HPDE6-E6E7 (cell line): ENCODE data around the gene CAMK2N1.
"Not testable (repeated sequence)": the region's sequence is repeated elsewhere in the genome, so short reads cannot be mapped to it uniquely, and the experiment has no call there.

ENCODE experiments used
- DNase-seq: peaks from one replicate; pipeline ENCODE4 v3.0.0; 2011; ENCODE audit warnings: missing footprints; ENCODE audit errors: extremely low spot score

Gene CAMK2N1

DNA sequence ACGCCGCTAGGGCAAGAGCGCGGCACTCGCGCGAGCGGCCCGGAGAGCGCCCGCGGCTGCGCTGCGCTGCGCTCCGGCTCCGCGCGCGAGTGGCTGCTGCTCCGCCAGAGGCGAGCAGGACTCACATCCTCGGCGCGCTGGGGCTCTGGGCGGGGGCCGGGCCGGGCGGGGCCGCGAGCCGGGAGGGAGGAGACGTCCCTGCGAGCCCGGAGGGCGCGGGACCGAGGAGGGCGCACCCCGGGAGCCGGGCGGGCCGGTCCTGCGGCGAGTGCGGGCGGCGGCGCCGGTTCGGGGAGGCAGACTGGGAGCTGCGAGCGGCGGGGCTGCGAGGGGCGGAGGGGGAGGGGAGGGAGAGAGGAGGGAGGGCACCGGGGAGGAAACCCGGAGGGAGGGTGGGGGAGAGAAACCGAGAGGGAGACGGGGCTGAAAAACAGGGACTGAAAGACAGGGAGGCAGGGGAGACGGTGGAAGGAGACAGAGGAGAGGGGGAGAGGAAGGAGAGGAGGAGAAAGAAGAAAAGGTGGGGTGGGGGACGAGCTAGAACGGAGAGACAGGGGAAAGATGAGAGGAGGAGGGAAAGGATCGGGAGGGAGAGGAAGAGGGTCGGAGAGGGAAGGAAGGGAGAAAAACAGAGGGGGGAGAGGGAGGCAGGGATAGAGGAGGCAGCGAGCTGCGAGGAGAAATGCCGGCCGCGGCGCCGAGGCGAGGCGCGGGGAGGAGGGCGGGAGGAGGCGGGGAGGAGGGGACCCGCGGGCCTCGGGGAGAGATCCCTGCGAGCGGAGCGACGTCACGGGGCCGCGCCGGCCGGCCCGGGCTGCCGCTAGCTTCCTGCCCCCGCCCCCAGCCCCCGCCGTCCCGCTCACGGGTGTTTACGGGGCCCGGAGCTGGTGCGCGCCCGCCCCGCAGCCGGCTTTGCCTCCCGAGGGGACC is at the start of gene CAMK2N1:
Gene CAMK2N1 (minus strand): TSS at position 684 of the 930 bp plus-strand sequence. CDS start 831 bp downstream, outside the sequence.
- DNase-seq = peak; percentile 66

DNA sequence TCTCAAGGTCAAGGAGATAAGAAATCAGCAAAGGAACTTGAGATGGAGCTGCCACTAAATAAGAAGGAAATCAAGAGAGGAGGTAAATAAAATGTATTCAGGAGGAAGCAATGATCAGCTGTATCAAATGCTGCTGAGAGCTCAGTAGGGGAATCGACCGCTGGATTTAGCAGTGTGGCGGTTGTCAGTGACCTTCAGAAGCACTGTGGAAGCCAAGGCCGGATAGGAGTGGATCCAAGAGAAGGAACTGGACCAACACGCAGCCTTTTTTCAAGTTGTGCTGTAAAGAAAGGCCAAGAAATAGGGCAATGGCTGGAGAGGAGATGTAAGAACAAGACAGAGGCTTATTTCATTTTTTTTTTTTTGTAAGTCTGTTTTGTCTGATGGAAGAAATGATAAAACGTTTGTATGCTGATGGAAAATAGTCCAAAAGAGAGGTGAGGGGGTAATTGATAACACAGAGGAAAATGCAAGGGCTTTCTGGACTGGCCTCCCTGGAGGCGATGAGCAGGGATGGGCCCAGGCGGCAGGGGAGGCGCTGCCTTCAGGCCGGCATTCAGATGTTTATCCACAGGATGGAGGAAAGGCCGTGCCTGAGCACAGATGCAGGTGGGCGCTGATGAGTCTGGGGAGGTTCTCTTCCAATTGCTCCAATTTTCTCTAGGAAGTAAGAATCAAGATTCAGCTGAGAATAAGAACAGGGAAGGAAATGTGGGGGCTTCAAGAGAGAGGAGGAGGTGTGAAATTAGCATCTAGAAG is 48.8 kb upstream of the CAMK2N1 start:
- no peak for DNase-seq

DNA sequence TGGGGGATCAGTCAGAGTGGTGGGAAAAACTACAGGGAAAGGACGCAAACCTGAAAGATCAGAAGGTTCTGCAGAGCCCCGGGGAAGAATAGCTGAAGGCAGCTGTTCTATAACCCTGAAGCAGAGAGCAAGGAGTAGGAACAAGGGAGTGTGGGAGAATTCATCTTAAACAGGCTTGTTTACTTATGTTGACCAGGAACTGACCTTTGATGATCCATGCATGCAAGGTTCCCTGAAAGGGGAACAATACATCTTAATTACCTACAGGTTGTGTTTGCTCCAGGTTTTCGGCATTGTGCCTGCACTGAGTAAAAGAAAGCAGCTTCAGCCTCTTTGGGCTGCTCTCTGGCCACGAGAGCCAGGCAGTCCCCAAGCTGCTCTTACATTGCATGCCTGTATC is 47.6 kb upstream of the CAMK2N1 start:
- no peak for DNase-seq

DNA sequence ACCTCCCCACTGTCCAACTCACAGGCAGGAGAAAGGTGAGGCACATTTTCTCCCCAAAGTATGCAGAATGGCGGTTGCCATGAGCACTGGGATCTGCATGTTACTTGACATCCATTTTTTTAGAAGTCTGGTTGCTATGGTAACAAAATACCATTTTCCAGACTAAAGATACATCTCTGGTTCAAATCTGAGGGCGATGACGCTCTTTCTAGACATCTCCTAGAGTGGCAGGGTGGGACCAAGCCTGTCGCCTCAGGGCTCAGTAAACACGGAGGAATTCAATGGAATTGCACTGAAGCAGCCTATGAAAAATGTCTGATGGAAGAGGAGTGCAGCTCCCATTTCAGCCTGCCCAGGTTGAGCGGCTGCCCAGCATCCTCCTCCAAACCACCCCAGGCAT is 44.9 kb upstream of the CAMK2N1 start:
- no peak for DNase-seq

DNA sequence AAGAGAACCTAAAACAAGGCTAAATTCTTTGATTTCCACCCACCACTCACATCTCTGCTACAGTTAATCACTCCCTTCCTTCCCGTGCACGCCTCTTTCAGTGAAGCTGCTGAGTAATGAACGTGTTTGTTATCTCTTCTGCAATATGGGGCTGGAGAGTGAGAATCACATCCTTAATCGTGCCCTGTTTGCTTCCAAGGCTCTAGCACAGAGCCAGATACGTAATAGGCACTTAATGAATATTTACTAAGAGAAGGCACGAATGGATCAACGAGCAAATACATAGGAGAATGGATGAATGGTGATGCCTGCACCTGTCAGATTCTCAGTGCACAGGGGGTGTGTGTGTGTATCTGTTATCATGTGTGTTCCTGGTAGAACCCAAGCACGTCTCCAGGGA is 44.3 kb upstream of the CAMK2N1 start:
- no peak for DNase-seq

DNA sequence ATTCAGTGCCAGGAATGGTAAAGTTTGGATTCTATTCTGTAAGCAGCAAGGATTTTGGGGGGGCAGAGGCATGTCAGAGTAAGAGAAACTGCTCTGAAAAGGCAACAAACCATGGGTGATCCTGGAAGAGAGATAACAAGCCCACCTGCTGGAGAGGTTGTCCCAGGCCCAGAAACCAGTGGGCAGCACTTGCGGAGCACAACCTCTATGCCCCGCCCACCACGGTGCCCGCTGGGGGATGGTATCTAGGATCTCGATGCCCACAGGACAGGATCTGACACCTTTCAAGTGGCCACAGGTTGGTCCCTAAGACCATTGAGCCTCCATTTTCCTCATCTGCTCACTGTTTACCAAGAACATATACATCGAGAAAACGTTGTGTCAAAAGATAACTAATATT is 42.2 kb upstream of the CAMK2N1 start:
- no peak for DNase-seq

DNA sequence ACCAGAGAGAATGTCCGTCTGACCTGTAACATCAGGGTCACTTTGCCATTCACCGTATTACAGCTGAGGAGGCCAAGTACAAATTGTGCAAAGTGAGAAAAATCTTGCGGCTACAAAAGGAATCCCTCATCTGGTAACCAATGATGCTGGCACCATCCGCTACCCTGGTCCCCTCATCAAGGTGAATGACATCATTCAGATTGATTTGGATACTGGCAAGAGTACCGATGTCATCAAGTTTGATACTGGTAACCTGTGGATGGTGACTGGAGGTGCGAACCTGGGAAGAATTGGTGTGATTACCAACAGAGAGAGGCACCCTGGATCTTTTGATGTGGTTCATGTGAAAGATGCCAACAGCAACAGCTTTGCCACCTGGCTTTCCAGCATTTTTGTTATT is 40.3 kb upstream of the CAMK2N1 start:
- DNase-seq = no peak

DNA sequence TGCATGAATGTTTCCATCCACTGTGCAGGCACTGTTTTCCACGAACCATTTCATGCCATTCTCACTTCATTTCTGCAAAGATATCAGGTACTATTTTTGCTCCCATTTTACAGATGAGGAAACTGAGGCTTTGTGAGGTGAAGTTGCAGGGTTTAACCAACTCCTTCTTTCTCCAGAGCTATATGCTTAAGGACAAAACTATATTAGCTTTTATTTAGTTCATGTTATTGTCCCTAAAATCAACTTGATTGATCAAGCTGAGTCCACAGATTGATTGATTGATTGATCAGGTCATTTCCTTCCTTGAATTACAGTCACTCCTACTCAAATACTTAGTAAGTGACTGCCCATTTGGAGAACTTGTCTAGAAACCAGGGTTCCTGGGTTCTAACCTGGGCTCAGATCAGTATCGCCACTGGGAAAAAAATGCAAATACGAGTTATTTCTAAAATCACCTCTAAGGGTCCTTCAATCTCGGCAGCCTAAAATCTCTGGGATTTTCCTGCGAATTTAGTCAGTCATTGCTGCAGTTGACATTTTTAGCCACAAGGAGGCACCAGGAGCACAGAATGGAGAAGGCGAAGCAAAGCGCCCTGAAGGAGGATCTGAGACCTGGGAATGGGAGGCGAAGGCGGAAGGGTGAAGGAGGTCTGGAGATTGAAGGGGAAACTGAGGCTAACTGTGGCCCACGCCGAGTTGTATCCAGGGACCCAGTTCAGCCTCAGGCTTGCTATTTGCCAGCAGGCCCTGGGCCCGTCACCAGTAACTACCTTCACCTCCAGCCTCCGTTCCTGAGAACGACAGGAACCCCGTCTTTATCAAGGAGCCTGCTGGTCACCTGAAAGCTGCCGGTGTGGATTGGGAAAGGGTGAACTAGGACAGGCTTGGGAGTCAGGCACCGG is 36.2 kb upstream of the CAMK2N1 start:
- DNase-seq = peak; percentile 53

DNA sequence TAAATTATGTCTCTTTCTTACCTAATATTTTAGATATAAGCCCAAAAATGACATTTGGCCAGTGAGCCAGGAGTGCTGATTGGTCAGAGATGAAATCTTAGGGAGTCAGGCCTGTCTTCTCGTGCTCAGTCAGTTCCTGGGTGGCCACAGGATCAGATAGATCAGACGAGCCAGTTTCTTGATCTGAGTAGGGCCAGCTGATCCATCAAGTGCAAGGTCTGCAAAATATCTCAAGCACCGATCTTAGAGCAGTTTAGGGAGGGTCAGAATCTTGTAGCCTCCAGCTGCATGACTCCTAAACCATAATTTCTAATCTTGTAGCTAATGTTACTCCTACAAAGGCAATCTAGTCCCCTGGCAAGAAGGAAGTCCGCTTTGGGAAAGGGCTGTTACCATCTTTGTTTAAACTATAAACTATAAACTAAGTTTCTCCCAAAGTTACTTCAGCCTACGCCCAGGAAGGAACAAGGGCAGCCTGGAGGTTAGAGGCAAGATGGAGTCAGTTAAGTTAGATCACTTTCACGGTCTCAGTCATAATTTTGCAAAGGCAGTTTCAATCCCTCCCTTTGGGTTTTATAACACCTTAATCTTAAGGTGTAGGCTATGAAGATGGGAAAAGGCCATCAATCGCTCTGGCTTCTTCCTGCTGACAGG is 33.7 kb upstream of the CAMK2N1 start:
- DNase-seq = not testable (repeated sequence)

DNA sequence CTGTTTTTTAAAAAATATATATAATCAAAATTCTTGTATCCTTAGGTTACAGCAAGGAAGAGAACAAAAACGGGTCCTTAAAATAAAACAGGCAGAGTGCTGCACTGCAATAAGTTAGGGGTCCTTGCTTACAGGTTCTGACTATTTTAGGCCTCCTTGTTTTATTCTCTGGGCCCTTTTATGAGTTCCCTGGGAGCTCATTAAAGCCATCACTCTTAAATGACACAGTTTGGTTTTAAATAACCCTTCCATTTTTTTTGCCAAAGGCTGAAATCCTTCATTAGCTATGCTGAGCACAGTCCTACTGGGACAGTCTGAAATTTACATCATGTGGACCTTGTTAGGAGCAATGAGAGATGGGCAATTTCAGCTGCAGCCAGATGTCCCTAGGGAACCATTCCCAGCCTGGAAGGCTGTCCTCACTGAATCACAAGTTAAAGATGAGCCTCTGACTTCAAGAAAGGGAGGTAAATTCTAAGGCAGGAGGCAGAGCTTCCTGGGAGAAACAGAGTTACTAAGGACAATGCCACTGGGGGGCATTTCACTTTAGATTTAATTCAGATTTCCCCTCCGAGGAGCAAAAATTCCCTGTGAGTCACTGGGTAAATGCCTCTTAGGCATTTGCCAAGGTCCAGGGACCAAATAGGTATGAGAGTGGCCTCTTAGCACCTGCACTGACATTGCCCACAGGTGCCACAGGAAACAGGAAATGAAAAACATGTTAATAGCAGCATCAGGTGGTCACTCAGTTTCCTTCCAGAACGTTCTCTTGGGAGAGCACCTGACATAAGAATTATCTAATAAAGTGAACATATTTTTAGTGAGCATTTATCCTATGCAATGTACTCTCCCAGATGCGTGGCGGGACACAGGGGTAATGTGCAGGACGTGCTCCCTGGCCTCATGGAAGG is 25.8 kb upstream of the CAMK2N1 start:
- DNase-seq = no peak

DNA sequence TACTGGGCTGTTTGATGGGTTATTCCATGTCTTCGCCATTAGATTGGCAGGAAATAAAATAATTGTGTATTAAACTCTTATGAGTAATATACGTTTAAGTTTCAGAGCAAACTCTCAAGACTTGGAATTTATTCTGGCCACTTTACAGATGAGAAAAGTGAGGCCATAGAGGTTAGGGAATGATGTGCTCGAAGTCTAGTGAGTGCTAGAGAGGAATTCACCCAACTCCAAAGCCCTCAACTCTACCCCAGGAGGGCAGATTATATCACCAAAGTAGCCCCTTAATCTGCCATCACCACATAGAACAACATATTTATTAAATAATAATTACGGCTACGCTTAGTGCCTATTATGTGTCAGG is 22.4 kb upstream of the CAMK2N1 start:
- no peak for DNase-seq

DNA sequence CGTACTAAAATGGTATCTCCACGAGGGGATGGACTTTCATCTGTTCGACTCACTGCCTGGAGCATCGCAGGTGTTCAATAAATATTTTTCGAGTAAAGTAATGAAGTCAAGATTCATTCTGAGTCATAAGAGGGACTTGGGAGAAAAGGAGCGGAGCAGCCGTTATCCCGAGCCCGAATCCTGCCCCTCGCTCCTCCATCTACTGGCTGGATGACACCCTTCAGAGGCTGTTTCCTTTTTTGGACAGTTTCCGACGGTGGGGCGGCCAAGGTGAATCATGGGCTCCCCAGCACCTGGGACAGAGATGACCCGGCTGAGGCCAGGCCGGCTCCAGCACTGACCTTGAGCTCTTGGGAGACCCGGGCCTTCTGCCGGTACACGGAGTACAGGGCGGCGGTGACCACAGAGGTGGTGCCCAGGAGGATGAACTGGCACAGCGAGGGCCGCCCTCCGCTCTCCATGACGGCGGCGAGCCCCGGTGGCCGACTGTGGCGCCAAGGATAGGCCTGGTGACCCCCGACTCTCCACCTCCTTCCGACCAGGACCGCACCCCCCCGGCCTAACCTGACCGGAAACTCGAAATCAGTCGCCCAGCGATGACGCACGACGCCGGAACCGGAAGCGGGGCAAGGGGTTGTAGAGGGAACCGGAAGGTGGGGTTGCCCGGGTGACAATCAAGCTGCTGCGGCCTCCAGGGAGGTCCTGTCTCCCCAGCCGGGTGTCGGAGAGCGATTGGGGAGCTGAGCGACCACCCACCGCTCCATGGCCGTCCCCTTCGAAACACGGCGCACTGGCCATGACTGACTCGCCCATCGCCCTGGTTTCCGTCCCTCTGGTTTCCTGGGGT is 21.8 kb upstream of the CAMK2N1 start, which contains the start of gene MUL1:
Gene MUL1 (minus strand): TSS at position 588 of the 847 bp plus-strand sequence. CDS start 127 bp downstream, at position 461.
- DNase-seq = peak; percentile 92

DNA sequence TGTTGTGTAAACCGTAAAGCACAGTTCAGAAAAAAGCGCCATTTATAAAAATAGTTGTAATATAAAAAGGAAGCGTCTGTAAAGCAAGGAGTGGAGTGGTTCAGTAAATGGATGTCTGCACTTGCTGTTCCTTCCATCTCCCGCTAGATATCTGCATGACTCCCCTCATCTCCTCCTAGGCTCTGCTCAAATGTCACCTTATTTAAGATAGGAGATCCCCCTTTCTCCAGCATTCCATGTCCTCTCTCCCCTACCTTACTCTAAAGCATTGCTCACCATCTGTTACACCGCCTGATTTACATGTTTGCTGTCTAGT is 21.2 kb upstream of the CAMK2N1 start:
- DNase-seq = no peak

DNA sequence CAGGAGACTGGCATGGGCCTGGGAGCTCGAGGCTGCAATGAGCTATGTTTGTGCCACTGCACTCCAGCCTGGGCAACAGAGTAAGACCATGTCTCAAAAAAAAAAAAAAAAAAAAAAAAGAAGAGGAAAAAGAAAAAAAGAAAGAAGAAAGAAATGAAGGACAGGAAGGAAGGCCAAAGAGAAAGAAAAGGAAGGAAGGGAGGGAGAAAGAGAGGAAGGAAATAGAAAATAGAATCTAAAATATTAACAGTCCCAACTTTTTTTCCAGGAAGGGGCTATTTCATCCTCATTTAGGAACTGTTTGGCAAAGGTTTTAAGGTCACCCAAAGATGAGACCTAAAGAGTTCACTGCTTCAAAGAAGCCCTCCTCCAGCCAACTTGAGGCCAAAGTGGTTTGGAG is 19.5 kb upstream of the CAMK2N1 start:
- DNase-seq = no peak

DNA sequence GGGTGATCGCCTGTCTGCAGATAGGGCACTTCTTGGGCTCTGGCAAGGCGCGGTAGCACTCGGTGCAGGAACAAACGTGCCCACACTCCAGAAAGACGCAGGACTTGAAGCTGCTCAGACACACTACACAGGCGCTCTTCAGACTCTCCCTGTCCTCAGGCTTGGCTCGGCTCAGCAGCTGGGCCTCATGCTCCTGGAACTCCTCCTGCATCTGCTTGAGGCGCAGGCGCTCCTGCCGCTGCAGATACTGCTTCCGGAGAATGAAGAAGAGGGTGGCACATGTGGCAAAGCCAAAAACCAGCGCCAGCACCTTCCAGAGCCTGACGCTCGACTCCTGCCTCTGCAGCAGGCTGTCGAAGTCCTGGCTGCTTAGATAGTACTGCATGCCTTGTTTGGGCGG is 14.7 kb upstream of the CAMK2N1 start:
- no peak for DNase-seq

DNA sequence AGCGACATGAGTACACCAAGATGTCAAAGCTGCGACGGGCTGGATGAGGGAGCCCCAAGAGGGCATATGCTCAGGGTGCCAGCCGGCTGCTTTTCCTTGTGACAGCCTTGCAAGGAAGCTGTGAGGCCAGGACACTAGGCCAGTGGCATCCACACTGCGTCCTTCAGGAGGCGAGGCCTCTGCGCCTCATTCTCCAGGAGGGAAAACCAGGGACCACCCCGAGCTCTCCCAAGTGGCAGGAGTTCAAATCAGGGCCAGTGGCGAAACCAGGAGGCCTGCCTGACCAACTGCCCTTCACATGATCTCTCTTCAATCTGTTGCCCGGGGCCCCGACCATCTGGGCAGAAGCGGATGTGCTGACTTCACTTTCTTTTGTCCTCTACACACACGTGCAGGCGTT is 13.7 kb upstream of the CAMK2N1 start:
- DNase-seq = no peak

DNA sequence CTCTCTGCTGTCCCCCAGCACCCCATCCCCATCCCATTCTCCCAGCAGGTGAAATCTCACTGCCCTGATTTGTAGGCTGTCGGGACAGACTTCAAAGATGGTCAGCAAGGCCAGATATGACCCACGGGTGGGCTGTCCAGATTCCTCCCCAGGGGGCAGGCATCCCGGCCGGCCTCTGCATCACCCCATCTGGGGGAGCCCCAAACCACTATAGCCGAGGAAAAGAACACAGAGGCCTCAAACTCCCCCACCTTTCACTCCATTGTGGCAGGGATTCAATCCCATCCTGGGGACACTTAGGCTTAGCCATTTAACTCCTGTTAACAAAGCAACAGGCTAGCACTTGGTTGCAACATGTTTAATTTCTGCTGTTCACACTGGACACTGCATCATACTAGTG is 13.1 kb upstream of the CAMK2N1 start:
- DNase-seq = no peak

DNA sequence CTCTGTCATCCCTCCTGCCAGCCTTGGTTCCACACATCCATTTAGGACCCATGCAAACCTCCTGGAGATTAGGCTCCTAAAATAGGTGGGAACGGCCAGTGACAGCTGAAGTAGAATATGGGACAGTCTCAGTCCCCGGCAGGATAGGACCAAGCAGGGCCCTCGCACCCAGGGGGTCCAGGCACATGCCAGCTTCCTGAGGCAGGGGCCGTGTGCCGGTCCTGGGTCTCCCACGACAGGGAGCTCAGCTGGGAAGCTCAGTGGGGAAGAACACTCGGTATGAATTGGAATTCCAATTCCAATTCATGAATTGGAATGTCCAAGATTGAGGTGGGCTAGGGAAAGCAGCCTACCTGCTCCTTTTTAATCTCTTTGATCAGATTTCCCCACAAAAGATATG is 12.1 kb upstream of the CAMK2N1 start:
- DNase-seq = no peak

DNA sequence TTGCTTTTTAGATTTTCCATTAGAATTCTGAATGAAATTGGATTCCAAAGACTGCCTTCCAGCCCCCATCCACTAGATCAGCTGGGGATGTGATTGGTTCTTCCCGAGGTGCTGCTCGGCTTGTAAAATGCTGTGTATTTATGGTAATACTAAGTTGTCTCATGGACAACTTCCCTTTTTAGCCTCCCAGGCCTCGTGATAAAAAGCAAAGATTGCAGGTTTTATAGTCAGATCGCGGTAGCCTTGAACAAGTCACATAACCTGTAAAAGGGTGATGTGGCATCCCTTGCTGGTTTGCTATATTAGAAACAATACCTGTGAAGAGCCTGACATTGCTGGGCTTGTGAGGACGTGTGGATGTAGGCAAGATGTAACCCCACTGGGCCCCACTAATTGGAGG is 11.5 kb upstream of the CAMK2N1 start:
- DNase-seq = no peak
